ENCODE data around the gene MR1.

Gene MR1

GRCh38 chr1:181095260-181095659, 61.5 kb downstream of the MR1 start:
- DNase-seq (ENCODE audit: low read depth), result no peak
- H3K4me3 ChIP-seq (ENCODE audit: low read depth, low read length), result no peak overlapping the region
- no peak for TF ChIP-seq CTCF (IDR thresholded peaks at IDR 0.05; ENCODE audit: control insufficient read depth, extremely low read depth, insufficient read depth)

GRCh38 chr1:181095763-181096184, 62.0 kb downstream of the MR1 start:
- no peak overlapping the region for H3K4me3 ChIP-seq (ENCODE audit: low read depth, low read length)
- DNase-seq (ENCODE audit: low read depth), result peak; percentile 74
- no peak for TF ChIP-seq CTCF (IDR thresholded peaks at IDR 0.05; ENCODE audit: control insufficient read depth, extremely low read depth, insufficient read depth)

GRCh38 chr1:181097242-181097641, 63.5 kb downstream of the MR1 start:
- DNase-seq (ENCODE audit: low read depth), result no peak
- no peak for TF ChIP-seq CTCF (IDR thresholded peaks at IDR 0.05; ENCODE audit: control insufficient read depth, extremely low read depth, insufficient read depth)

GRCh38 chr1:181099152-181100014, 65.6 kb downstream of the MR1 start:
- H3K4me3 ChIP-seq (ENCODE audit: low read depth, low read length), result no peak overlapping the region
- no peak for DNase-seq (ENCODE audit: low read depth)
- no peak for TF ChIP-seq CTCF (IDR thresholded peaks at IDR 0.05; ENCODE audit: control insufficient read depth, extremely low read depth, insufficient read depth)

More at GRCh38 chr1:181097242-181097641, 63.5 kb downstream of the MR1 start:
- no peak overlapping the region for H3K4me3 ChIP-seq (ENCODE audit: low read depth, low read length)

- H3K4me3 ChIP-seq (ENCODE audit: low read depth, low read length), result no peak overlapping the region
- TF ChIP-seq CTCF (IDR thresholded peaks at IDR 0.05; ENCODE audit: control insufficient read depth, extremely low read depth, insufficient read depth), result no peak
Observed at GRCh38 chr1:181100015-181100905, 66.5 kb downstream of the MR1 start.

GRCh38 chr1:181100934-181101333, 67.2 kb downstream of the MR1 start:
- H3K4me3 ChIP-seq (ENCODE audit: low read depth, low read length), result no peak overlapping the region
- DNase-seq (ENCODE audit: low read depth), result no peak
- no peak for TF ChIP-seq CTCF (IDR thresholded peaks at IDR 0.05; ENCODE audit: control insufficient read depth, extremely low read depth, insufficient read depth)

More at GRCh38 chr1:181100015-181100905, 66.5 kb downstream of the MR1 start:
- DNase-seq (ENCODE audit: low read depth), result no peak

Measured in LNCaP clone FGC (cell line).